NCI-H345 treated with DMSO at 0.1 percent for 48 hours (cell line): ENCODE measurements around the gene ACTMAP.

Source experiments
- DNase-seq: peaks from one replicate; lab custom pipeline; 2025; ENCODE audit not compliant: unreplicated experiment; lab: John Stamatoyannopoulos, UW

ACTMAP gene

GRCh38 chr19:40721936-40722661, 28.2 kb downstream of the ACTMAP start:
- DNase-seq = no peak

DNA sequence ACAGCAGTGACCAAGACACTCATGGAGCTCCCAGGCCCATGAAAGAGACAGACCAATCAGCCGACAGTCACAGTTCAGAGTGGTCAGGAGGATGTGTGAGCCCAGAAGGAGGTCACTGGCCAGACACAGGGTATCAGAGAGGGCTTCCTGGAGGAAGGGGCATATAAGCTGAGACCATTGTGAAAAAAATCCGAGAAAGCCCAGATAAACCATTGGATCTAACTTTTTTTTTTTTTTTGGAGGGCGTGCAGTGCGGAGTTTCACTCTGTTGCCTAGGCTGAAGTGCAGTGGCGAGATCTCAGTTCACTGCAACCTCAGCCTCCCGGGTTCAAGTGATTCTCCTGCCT, 29.2 kb downstream of the ACTMAP start:
- DNase-seq = no peak

GRCh38 chr19:40719414-40719894, 30.8 kb downstream of the ACTMAP start:
- DNase-seq = no peak

DNA sequence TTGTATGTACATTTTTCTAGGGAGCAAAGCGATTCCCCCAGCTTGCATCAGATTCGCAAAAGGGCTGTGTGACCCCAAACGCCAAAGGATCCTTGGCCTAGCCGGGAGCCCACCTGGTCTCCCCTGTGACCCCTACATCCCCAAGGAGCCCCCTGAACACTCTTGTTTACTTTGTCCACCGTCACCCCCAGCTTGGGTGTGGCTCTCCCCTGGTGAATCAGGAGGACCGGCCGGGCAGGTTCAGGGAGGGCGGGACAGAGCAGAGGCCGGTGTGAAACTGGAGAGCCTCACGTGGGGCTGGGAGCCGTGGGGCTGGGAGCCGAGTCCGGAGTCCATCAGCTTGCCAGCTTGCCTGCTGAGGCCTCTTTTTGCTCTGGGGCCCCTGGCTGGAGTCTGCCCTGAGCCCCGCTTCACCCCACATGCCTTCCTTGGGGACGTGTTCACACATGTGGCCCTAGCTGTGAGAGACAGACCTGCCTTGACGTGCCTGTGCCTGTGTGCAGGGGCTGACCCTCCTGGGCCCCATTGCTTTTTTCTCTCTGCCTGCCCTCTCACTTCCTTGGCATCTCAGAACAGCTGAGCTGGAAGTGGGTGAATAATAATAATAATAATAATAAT, 31.4 kb downstream of the ACTMAP start:
- DNase-seq = no peak

DNA sequence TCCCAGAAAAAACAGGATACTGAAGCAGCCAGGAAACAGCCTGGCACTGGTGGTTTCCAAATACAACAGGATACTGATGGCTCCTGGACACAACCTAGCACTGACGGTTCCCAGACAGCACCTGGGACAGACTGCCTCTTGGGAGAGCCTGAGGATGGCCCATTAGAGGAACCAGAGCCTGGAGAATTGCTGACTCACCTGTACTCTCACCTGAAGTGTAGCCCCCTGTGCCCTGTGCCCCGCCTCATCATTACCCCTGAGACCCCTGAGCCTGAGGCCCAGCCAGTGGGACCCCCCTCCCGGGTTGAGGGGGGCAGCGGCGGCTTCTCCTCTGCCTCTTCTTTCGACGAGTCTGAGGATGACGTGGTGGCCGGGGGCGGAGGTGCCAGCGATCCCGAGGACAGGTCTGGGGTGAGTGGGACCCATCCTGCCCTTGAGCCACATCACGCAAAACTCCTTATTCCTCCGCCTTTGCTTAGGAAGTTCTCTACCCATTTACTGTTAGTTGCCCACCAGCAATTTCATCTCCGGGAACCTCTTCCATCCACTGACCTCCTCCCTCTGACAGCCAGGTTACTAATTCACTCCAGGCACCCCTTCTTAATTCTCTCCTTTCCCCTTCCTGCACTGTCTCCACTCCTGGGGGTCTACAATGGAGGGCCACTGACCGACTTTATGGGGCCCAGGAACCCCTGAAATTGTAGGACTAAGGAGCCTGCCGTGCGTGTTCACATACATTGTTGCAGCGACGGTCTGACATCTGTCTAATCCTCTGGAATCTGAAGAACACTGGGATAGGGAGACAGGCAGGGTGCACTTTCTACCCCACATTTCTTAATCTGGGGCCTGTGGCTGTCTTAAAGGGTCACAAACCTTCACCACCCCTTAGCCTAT, 32.1 kb downstream of the ACTMAP start:
- DNase-seq = peak; percentile 11

- DNase-seq = peak; percentile 16
Observed at GRCh38 chr19:40717325-40717879, 32.9 kb downstream of the ACTMAP start.

GRCh38 chr19:40716482-40717324, 33.6 kb downstream of the ACTMAP start, which contains the start of the genes COQ8B and ITPKC:
Gene COQ8B (minus strand): TSS chr19:40716886. CDS start chr19:40714632, 2,254 bp downstream.
Gene ITPKC (plus strand): TSS chr19:40717112. CDS start chr19:40717136, 24 bp downstream.
- peak; percentile 99 for DNase-seq

- DNase-seq = peak; percentile 73
Observed at GRCh38 chr19:40716031-40716481, 34.2 kb downstream of the ACTMAP start.

DNA sequence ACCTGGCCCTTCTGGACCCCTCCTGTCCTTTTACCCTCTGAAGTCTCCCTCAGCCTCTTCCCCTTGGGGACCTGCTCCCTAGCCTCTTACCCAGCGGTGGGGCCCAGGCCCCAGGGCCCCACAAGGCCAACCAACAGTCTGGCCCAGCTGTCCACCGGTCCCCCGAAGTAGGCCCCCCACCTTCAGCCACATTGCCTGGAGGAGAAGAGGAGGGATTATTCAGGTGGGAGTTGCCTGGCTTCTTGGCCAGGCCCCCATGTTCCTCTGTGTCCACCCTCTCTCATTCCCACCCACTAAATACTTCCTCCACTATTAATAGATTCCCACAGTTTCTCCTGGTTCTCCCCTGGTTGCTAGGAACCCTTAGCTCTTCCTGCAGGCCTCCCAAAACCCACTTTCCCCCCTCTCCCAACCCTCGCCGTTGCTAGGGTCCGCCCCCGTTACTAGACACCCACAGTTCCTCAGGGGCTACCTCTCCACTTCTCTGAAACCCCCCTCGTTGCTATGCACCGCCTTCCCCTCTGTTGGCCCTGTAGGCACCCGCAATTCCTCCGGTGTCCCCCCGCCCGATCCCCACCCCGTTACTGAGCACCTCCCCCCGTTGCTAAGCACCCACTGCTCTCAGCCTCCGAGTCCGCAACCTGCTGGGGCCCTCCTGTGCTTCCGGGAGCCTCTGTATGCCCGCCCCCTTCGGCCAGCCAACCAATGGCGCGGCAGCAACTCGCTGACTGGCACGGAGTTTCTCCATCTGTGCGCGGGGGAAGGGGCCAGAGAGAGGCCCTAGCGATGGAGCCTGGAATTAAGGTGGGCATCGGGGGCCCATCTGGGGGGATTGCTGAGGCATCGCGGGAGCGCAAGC, 35.6 kb downstream of the ACTMAP start:
- DNase-seq = peak; percentile 99

DNA sequence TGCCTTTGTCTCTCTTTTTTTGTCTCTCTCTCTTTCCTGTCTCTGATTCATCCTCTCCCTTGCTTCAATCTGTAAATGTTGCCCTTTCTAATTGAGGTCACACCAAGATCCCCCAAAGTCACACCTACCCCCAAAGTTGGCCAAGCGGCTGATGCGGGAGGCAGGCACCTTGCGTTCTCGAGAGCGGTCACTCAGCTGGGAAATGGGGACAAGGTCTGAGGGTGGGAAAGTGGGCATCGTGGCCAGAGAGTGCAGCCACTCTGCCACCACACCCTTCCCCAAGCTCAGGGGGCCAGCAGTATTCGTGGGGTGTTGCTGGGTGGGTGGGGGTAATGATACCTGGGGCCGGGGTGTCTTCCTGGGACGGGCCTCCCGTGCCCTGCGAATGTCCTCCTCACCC, 36.3 kb downstream of the ACTMAP start:
- DNase-seq = no peak

DNA sequence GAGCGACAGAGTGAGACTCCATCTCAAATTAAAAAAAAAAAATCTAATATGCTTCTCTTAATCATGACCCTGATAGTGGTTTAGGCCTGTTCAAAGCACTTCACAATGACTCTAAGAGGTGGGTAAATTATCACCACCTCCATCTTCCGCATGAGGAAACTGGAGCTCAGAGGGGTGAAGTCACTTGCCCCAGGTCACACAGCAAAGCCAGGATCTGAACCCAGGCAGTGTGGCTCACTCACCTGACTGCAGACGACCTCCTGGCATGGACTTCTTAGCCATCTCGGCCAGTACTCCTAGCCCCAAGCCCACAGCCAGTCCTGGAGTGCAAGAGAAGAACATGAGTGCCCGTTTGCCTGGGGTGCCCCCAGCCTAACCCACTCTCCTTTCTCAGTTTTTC, 40.5 kb downstream of the ACTMAP start:
- DNase-seq = no peak

GRCh38 chr19:40707615-40708014, 42.7 kb downstream of the ACTMAP start:
- no peak for DNase-seq

DNA sequence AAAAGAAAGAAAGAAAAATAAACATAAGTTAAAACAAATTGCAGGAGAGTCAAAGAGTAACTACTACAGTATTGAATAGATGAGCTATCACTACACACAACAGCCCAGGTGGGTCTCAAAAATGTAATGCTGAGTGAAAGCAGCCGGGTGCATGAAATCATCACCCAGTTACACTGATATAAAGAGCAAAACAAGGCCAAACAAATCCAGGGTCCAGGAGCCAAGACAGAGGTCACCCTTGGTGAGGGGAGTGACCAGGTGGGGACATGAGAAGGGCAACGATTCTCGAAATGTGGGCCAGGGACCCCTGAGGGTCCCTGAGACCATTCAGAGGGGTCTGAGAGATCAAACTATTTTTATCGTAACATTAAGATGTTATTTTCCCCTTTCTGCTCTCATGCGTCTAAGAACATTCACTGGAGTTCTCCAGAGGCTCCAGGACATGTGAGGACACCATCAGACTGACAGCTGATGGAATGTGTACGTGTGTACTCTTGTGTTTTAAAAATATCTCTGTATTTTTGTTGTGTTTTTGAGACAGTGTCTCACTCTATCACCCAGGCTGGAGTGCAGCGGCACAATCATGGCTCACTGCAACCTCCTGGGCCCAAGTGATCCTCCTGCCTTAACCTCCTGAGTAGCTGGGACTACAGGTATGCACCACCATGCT, 44.2 kb downstream of the ACTMAP start:
- no peak for DNase-seq

DNA sequence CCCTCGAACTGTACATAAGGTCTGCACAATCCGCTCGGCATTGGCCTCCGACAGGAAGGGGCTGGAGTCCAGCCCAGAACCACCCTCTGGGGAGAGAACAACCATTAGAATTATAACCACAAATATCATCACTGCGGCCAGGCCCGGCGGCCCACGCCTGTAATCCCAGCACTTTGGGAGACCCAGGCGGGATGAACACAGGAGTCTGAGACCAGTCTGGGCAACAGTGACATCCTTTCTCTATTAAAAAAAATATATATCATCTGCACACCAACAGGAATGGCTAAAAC, 45.0 kb downstream of the ACTMAP start:
- no peak for DNase-seq

GRCh38 chr19:40704491-40705361, 45.6 kb downstream of the ACTMAP start:
- DNase-seq = no peak

DNA sequence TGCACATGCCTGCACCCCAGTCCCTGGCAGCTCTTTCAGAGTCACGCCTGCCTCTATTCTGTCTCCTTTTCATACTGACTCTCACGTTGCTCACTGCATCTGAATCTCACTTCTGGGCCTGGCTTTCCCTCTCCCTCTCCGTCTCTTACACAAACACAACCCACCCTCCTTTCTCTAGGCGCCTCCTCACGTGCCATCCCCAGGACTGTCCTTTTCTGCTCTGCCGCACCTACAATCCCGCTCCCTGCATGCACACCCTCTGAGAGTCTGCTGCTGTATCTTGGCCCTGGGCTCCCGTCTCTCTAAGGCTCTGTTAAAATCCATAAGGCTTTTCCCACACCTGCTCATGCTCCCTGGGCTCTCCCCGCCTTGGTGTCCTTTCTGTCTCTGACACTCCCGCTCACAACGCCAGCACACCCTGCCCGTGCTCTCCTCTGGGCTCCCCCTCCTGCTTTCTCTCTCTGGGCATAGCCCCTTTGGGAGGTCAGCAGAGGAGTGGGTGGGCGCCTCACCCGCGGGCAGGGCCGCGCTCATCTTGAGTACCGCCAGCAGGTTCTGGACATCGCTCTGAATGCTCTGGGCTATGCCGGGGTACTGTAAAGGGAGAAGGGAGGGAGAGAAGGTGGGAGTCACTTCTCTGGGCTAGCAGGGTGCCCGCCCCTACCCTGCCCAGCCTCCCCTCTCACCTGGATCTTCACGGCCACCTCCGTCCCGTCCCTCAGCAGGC, 47.1 kb downstream of the ACTMAP start:
- DNase-seq = no peak

- DNase-seq = no peak
Observed at GRCh38 chr19:40702337-40703012, 47.8 kb downstream of the ACTMAP start.
